Measurements from ENCODE around the gene FKRP.

- TF ChIP-seq, protein P1, sequence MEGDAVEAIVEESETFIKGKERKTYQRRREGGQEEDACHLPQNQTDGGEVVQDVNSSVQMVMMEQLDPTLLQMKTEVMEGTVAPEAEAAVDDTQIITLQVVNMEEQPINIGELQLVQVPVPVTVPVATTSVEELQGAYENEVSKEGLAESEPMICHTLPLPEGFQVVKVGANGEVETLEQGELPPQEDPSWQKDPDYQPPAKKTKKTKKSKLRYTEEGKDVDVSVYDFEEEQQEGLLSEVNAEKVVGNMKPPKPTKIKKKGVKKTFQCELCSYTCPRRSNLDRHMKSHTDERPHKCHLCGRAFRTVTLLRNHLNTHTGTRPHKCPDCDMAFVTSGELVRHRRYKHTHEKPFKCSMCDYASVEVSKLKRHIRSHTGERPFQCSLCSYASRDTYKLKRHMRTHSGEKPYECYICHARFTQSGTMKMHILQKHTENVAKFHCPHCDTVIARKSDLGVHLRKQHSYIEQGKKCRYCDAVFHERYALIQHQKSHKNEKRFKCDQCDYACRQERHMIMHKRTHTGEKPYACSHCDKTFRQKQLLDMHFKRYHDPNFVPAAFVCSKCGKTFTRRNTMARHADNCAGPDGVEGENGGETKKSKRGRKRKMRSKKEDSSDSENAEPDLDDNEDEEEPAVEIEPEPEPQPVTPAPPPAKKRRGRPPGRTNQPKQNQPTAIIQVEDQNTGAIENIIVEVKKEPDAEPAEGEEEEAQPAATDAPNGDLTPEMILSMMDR (IDR thresholded peaks at IDR 0.05) = no peak
- TF ChIP-seq POLR2A (IDR thresholded peaks at IDR 0.05) = no peak
Observed at GRCh38 chr19:46732172-46732938, 13.5 kb upstream of the FKRP start.

Data from heart left ventricle (tissue), 13 donors.